NCI-H510A treated with DMSO at 0.1 percent for 48 hours (cell line): ENCODE data around the gene BCL2L1.

ENCODE experiments used
- DNase-seq: peaks from one replicate; lab custom pipeline; 2025; lab: John Stamatoyannopoulos, UW

Gene BCL2L1

GRCh38 chr20:31723319-31724078 lies 831 bp upstream of the BCL2L1 start:
- peak; percentile 95 for DNase-seq

- no peak for DNase-seq
These were observed 326 bp upstream of the BCL2L1 start for GRCh38 chr20:31723069-31723318.

- no peak for DNase-seq
These were observed 1.0 kb downstream of the BCL2L1 start for GRCh38 chr20:31721408-31722256.

- no peak for DNase-seq
These were observed 1.9 kb downstream of the BCL2L1 start for GRCh38 chr20:31720486-31721407.

GRCh38 chr20:31719644-31720485 lies 2.8 kb downstream of the BCL2L1 start:
- no peak for DNase-seq

- peak; percentile 28 for DNase-seq
These were observed 3.6 kb downstream of the BCL2L1 start for GRCh38 chr20:31718952-31719643.

- DNase-seq: no peak
These were observed 5.0 kb downstream of the BCL2L1 start for GRCh38 chr20:31717478-31718201.

GRCh38 chr20:31716818-31717477 lies 5.7 kb downstream of the BCL2L1 start:
- no peak for DNase-seq

GRCh38 chr20:31716351-31716750 lies 6.3 kb downstream of the BCL2L1 start:
- no peak for DNase-seq

- no peak for DNase-seq
These were observed 6.9 kb downstream of the BCL2L1 start for GRCh38 chr20:31715766-31716165.

GRCh38 chr20:31713312-31714273 lies 9.1 kb downstream of the BCL2L1 start:
- DNase-seq: no peak

- no peak for DNase-seq
These were observed 9.9 kb downstream of the BCL2L1 start for GRCh38 chr20:31712564-31713311.

GRCh38 chr20:31712112-31712553 lies 10.5 kb downstream of the BCL2L1 start:
- DNase-seq: peak; percentile 48

GRCh38 chr20:31711179-31712111 lies 11.2 kb downstream of the BCL2L1 start:
- DNase-seq: no peak

GRCh38 chr20:31710423-31711108 lies 12.1 kb downstream of the BCL2L1 start:
- DNase-seq: no peak

- no peak for DNase-seq
These were observed 12.7 kb downstream of the BCL2L1 start for GRCh38 chr20:31709939-31710338.
